ENCODE measurements around the gene CNIH3.
"Not testable (repeated sequence)": the region's sequence is repeated elsewhere in the genome, so short reads cannot be mapped to it uniquely, and the experiment has no call there.

CNIH3 gene

GRCh38 chr1:224615861-224616755 lies at the start of gene CNIH3:
Gene CNIH3, plus strand, starts transcription at chr1:224616317. Its CDS starts 858 bp downstream, at chr1:224617175.
- Histone ChIP-seq H3K9me2 (ENCODE audit: low read depth, low read length) (no peaks in the 10 kb centered on the region), H3K27me3 (ENCODE audit: insufficient read depth, low read length) (no peaks in the 10 kb centered on the region), H3K9me3 (ENCODE audit: low read length) (no peaks in the 10 kb centered on the region), H3K79me2 (ENCODE audit: insufficient read depth, low read length) (no peaks in the 10 kb centered on the region), H3K4me3 (ENCODE audit: low read depth, low read length, poor library complexity, severe bottlenecking) (no peak within 1 kb of the TSS), H3K4me2 (ENCODE audit: low read length) (no peak within 1 kb of the TSS), H3K36me3 (ENCODE audit: insufficient read depth, low read length) (no peaks in the 10 kb centered on the region), H3K27ac (ENCODE audit: low read depth, low read length, poor library complexity, severe bottlenecking) (no peak within 1 kb of the TSS), H4K20me1 (ENCODE audit: insufficient read depth, low read length) (no peaks in the 10 kb centered on the region), H3F3A (ENCODE audit: insufficient read depth, low read length) (no peaks in the 10 kb centered on the region), H3K9ac (ENCODE audit: low read length) (no peak within 1 kb of the TSS), H2AFZ (ENCODE audit: low read length) (no peak within 1 kb of the TSS), H3K4me1 (ENCODE audit: insufficient read depth, low read length, severe bottlenecking) (no peaks in the 10 kb centered on the region)
- TF ChIP-seq CTCF (IDR thresholded peaks at IDR 0.05; ENCODE audit: low read length) (no peak), EZH2 (IDR thresholded peaks at IDR 0.05; ENCODE audit: borderline replicate concordance, low read length) (no peak)

GRCh38 chr1:224566492-224566891 lies 49.6 kb upstream of the CNIH3 start:
- not testable (repeated sequence) for H2AFZ ChIP-seq (ENCODE audit: low read length); H3F3A ChIP-seq (ENCODE audit: insufficient read depth, low read length); H3K9ac ChIP-seq (ENCODE audit: low read length); H4K20me1 ChIP-seq (ENCODE audit: insufficient read depth, low read length); H3K27ac ChIP-seq (ENCODE audit: low read depth, low read length, poor library complexity, severe bottlenecking); H3K27me3 ChIP-seq (ENCODE audit: insufficient read depth, low read length); H3K36me3 ChIP-seq (ENCODE audit: insufficient read depth, low read length); H3K9me3 ChIP-seq (ENCODE audit: low read length); H3K4me2 ChIP-seq (ENCODE audit: low read length); H3K4me1 ChIP-seq (ENCODE audit: insufficient read depth, low read length, severe bottlenecking); H3K4me3 ChIP-seq (ENCODE audit: low read depth, low read length, poor library complexity, severe bottlenecking); H3K9me2 ChIP-seq (ENCODE audit: low read depth, low read length); H3K79me2 ChIP-seq (ENCODE audit: insufficient read depth, low read length)

GRCh38 chr1:224569276-224569675 lies 46.8 kb upstream of the CNIH3 start:
- Histone ChIP-seq H3K4me3 (ENCODE audit: low read depth, low read length, poor library complexity, severe bottlenecking) (no peak overlapping the region), H3K36me3 (ENCODE audit: insufficient read depth, low read length) (no peaks in the 10 kb centered on the region), H4K20me1 (ENCODE audit: insufficient read depth, low read length) (no peaks in the 10 kb centered on the region), H2AFZ (ENCODE audit: low read length) (no peak overlapping the region), H3K4me1 (ENCODE audit: insufficient read depth, low read length, severe bottlenecking) (no peaks in the 10 kb centered on the region), H3K4me2 (ENCODE audit: low read length) (no peak overlapping the region), H3F3A (ENCODE audit: insufficient read depth, low read length) (no peaks in the 10 kb centered on the region), H3K9me2 (ENCODE audit: low read depth, low read length) (no peaks in the 10 kb centered on the region), H3K9ac (ENCODE audit: low read length) (no peak overlapping the region), H3K79me2 (ENCODE audit: insufficient read depth, low read length) (no peaks in the 10 kb centered on the region), H3K27me3 (ENCODE audit: insufficient read depth, low read length) (no peaks in the 10 kb centered on the region), H3K9me3 (ENCODE audit: low read length) (no peaks in the 10 kb centered on the region), H3K27ac (ENCODE audit: low read depth, low read length, poor library complexity, severe bottlenecking) (no peak overlapping the region)
- TF ChIP-seq EZH2 (IDR thresholded peaks at IDR 0.05; ENCODE audit: borderline replicate concordance, low read length): no peak
- no peak for TF ChIP-seq CTCF (IDR thresholded peaks at IDR 0.05; ENCODE audit: low read length)

- H2AFZ ChIP-seq (ENCODE audit: low read length); H3K4me2 ChIP-seq (ENCODE audit: low read length): not testable (repeated sequence)
Measured at GRCh38 chr1:224571975-224572374, 44.1 kb upstream of the CNIH3 start.

More at GRCh38 chr1:224571975-224572374, 44.1 kb upstream of the CNIH3 start:
- H3K79me2 ChIP-seq (ENCODE audit: insufficient read depth, low read length); H3K27ac ChIP-seq (ENCODE audit: low read depth, low read length, poor library complexity, severe bottlenecking); H3K9ac ChIP-seq (ENCODE audit: low read length); H4K20me1 ChIP-seq (ENCODE audit: insufficient read depth, low read length); H3K27me3 ChIP-seq (ENCODE audit: insufficient read depth, low read length); H3K4me3 ChIP-seq (ENCODE audit: low read depth, low read length, poor library complexity, severe bottlenecking); H3K9me2 ChIP-seq (ENCODE audit: low read depth, low read length); H3K36me3 ChIP-seq (ENCODE audit: insufficient read depth, low read length); H3K9me3 ChIP-seq (ENCODE audit: low read length); H3K4me1 ChIP-seq (ENCODE audit: insufficient read depth, low read length, severe bottlenecking); H3F3A ChIP-seq (ENCODE audit: insufficient read depth, low read length): not testable (repeated sequence)

Measured in OCI-LY1 (cell line).